ENCODE data around the gene DIP2C. TPM values are rescaled to one million over a fixed set of nuclear protein-coding genes. Genes with fewer than 3 reads are reported as not detected.
"Not testable (repeated sequence)": the region's sequence is repeated elsewhere in the genome, so short reads cannot be mapped to it uniquely, and the experiment has no call there.

Gene DIP2C
- total RNA-seq, 1 experiment from 2014 or later: 1.6 TPM

DNA sequence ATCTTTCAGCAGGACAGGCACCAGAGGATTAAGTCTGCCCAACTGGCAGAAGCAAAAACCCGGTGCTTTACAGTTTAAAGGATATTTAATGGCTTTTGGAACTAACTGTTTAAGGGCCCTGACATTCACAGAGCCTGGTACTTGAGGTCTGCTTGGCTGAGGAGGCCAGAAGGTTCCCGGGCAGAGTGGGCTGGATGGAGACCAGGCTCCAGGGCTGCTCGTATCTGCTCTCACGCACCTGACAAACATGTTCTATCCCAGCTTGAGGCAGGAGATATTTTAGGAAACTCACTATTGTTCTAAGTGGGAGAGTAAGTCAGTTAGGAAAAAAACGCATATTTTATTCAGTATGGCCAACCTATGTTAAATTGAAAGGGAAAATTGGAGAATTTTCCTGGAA is 410.8 kb downstream of the DIP2C start:
- DNase-seq (ENCODE audit: low spot score): no peak

DNA sequence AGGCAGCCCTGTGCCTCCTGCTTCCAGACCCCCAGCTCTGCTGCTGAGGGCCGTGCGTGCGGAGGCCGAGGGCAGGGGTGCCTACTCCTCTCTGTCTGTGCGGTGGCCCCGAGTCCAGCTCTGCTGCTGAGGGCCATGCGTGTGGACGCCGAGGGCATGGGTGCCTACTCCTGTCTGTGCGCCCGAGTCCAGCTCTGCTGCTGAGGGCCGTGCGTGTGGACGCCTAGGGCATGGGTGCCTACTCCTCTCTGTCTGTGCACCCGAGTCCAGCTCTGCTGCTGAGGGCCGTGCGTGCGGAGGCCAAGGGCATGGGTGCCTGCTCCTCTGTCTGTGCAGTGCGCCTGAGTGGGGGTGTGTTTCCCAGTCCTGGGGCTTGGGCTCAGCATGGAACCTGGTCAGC is 411.5 kb downstream of the DIP2C start:
- no peak for DNase-seq (ENCODE audit: low spot score)

DNA sequence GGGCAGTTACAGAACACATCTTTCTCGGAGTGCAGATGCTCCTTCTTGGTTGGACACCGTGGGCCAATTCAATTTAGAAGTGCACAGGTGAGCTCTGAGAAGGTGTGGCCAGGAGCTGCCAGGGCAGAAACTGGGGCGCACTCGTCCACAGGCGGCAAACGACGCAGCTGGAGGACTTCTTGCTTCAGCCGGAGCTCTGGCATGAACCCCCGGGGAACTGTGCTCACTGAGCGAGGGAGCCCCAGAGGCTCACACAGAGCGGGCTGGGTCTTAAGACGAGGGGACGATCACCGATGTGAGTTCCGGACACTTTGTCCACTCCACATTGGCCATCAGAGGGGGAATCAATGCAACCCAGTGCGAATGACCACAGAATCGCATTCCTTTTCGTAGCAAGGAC is 413.8 kb downstream of the DIP2C start:
- no peak for DNase-seq (ENCODE audit: low spot score)

- DNase-seq (ENCODE audit: low spot score): no peak
These were observed 414.6 kb downstream of the DIP2C start for GRCh38 chr10:274866-275265.

- DNase-seq (ENCODE audit: low spot score): no peak
These were observed 416.4 kb downstream of the DIP2C start for GRCh38 chr10:273088-273487.

- DNase-seq (ENCODE audit: low spot score): no peak
These were observed 417.7 kb downstream of the DIP2C start for GRCh38 chr10:271722-272121.

DNA sequence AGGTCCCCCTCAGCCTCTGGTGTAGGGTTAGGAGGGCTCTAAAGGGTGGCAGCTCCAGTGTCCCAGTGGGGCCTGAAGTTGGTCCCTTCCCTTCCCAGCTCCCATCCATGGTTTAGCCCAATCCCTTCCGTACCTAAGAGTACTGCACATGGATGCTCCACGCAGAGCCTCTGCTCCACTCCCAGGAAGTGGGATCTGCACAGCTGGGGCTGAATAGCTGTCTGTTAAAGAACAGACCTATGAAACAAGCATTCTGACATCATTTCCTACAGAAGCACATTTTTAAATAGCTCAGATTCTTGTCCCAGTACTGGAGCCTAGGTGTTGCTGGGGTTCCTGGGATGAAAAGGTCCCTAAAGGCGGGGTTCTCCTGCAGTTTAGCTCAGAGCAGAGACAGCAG is 418.3 kb downstream of the DIP2C start:
- DNase-seq (ENCODE audit: low spot score): no peak

DNA sequence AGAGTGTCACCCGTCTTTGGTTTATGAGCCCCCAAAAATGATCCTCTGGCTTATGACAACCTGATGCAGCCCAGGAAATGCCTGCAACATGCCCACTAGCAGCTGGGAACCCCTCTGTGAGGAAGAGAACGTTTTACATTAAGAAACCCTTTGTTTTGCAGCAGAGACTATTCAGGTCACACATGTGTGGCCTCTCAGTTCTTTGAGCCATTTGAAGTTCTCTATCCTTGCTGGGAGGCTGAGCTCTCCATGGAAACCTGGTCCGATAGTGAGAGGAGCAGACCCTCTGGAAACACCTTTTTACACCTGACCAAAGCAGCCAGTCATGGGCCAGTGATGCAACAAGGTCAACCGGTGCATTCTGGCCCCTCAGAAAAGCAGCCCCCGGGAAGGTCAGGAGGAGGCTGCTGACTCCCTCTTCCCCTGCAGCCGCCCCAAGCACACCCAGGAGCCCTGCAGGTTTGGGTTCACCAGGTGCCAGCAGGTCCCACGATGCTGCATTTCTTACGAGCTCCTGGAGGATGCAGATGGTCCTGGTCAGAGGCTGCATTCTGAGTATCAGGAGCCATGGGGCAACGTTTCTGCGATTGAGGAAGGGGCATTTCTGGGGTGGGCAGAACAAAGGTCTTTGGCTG is 419.9 kb downstream of the DIP2C start:
- no peak for DNase-seq (ENCODE audit: low spot score)

DNA sequence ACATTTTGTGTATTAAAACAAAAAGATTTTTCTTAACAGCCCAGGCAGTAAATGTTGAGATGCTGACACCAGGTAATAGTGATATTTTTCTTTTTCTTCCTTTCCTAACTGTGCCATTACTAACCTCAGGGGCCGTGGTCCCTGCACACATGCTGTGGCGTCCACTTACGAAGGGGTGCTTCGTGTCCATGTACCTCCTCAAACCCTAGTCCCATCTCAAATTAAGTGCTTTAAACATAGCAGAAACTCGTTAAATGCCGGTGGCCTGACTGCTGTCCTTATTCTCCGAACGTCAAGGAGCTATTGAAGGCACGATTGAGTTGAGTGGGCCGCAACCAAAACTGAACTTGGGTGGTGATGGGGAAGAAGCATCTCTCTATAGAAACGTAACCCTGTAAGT is 421.8 kb downstream of the DIP2C start:
- DNase-seq (ENCODE audit: low spot score): no peak

DNA sequence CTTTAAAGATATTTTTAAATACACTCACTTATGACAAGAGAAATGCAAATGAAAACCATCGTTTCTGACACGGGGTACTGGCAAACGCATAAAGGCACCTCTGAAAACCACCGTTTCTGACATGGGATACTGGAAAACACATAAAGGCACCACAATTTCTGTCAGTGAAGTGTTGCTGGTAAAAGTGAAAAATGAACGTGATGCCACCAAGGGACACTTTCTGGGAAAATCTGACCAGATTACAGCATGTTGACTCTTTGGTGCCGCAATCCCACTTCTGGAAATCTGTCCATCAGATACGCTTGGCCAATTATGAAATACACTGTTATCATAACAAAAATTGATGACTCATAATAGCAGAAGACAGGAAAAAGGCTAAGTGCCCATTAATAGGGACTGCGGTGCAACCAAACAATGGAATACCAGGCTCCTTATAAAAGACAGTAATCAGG is 422.5 kb downstream of the DIP2C start:
- DNase-seq (ENCODE audit: low spot score): peak; percentile 2

DNA sequence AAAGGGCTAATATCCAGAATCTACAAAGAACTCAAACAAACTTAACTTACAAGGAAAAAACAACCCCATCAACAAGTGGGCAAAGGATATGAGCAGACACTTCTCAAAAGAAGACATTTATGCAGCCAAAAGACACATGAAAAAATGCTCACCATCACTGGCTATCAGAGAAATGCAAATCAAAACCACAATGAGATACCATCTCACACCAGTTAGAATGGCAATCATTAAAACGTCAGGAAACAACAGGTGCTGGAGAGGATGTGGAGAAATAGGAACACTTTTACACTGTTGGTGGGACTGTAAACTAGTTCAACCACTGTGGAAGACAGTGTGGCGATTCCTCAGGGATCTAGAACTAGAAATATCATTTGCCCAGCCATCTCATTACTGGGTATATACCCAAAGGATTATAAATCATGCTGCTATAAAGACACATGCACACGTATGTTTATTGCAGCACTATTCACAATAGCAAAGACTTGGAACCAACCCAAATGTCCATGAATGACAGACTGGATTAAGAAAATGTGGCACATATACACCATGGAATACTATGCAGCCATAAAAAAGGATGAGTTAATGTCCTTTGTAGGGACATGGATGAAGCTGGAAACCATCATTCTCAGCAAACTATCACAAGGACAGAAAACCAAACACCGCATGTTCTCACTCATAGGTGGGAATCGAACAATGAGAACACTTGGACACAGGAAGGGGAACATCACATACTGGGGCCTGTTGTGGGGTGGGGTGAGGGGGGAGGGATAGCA is 423.5 kb downstream of the DIP2C start:
- DNase-seq (ENCODE audit: low spot score): not testable (repeated sequence)

- not testable (repeated sequence) for DNase-seq (ENCODE audit: low spot score)
These were observed 424.4 kb downstream of the DIP2C start for GRCh38 chr10:265074-265440.

DNA sequence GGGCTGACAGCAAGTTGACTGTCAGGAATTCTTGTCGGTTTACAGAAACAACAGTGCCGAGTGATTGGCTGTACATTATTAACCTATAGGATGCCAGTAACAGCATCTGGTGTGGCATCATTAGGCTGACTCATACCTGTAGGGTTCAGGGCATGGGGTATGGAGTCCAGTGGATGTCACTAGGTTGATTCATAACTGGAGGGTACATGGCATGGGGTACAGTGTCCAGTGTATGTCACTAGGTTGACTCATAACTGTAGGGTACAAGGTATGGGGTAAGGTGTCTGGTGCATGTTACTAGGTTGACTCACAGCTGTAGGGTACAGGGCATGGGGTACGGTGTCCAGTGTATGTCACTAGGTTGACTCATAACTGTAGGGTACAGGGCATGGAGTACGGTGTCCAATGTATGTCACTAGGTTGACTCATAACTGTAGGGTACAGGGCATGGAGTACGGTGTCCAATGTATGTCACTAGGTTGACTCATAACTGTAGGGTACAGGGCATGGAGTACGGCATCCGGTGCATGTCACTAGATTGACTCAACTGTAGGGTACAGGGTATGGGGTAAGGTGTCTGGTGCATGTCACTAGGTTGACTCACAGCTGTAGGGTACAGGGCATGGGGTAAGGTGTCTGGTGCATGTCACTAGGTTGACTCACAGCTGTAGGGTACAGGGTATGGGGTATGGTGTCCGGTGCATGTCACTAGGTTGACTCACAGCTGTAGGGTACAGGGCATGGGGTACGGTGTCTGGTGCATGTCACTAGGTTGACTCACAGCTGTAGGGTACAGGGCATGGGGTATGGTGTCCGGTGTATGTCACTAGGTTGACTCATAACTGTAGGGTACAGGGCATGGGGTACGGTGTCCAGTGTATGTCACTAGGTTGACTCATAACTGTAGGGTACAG is 425.1 kb downstream of the DIP2C start:
- DNase-seq (ENCODE audit: low spot score): not testable (repeated sequence)

- DNase-seq (ENCODE audit: low spot score): no peak
These were observed 428.5 kb downstream of the DIP2C start for GRCh38 chr10:260819-261429.

DNA sequence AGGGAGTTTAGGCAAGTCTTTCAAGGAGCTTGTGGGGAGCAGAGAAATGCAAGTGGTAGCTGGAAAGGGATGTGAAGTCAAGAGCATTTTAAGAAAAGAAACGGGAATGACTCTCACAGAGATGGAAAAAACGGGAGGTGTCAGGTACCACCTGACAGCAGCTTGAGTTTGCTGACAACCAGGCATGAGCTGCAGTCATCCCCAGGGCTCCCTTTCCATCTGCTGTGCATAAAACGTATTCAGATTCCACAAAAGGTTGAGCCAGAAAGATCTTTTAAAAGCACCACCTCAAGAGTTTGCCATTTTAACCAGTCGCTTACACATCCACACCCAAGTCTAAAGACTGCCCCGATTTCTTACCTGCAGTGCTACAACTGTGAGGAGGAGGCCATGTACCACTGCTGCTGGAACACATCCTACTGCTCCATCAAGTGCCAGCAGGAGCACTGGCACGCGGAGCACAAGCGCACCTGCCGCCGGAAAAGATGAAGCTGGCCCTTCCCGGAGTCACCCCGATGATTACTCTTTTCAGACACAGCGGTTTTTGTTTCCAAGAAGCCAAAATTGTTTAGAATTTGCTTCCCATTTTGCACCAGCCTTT is 437.4 kb downstream of the DIP2C start:
- no peak for DNase-seq (ENCODE audit: low spot score)

GRCh38 chr10:248307-248706 is 441.2 kb downstream of the DIP2C start:
- DNase-seq (ENCODE audit: low spot score): no peak

- DNase-seq (ENCODE audit: low spot score): no peak
These were observed 442.0 kb downstream of the DIP2C start for GRCh38 chr10:247480-247879.

DNA sequence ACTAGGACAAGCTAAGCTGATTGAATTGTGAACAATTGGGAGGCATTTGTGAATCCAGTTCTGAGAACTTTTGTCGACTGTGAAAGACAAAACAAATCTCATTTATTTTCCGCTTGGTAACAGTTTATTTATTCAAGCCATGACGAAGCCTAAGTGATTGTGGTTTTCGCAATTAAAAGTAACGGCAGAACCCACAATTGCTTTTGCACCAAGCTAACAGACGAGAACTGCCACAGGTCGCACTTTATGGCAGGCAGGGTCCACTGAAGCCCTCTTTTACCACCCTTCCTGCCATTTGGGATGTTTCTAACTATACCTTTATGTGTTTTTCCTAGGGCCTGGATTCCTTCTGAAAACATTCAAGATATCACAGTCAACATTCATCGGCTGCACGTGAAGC is 443.0 kb downstream of the DIP2C start:
- no peak for DNase-seq (ENCODE audit: low spot score)

DNA sequence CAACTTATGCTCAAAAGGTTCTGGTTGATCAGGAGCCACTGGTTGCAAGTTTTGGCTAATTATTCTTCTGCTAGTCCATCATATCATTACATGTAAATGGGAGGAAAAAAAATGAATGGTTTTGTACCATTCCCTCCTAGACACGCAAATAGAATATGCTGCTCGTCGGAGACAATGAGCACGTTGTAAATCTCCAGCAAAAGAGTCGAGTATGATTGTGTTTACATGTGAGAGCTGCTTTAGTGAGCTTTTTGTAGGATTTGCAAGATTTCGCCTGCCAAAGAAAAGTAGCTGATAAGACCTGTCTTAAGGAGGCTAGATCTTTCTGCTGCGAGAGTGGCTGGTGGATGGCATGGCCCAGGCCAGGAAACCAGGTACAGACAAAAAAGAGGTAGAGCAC is 445.2 kb downstream of the DIP2C start:
- DNase-seq (ENCODE audit: low spot score): no peak

GRCh38 chr10:241966-242643 is 447.4 kb downstream of the DIP2C start:
- no peak for DNase-seq (ENCODE audit: low spot score)

GRCh38 chr10:241451-241850 is 448.0 kb downstream of the DIP2C start:
- DNase-seq (ENCODE audit: low spot score): no peak

Data from HT-29 (cell line).